Measurements from ENCODE around the gene BOD1.

BOD1 gene

GRCh38 chr5:173577166-173577565 lies 39.3 kb downstream of the BOD1 start:
- DNase-seq (ENCODE audit: low spot score) = no peak

DNA sequence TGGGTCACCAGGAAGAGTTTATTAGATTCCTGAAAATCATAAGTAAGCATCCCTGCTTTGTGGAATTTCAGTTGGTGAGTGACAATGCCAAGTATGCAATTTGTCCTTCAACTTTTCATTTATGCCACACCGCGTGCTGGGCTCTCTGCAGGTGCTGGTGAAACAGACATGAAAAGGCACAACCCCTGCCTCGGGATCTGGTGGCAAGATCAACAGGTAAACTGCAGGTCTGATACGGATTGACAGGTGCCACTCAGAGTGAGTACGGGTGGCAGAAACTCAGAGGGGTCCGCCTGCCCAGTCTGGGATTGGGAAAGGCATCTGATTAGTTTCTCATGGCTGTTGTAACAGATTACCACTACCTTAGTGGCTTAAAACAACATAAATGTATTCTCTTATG lies 40.5 kb downstream of the BOD1 start:
- no peak for DNase-seq (ENCODE audit: low spot score)

DNA sequence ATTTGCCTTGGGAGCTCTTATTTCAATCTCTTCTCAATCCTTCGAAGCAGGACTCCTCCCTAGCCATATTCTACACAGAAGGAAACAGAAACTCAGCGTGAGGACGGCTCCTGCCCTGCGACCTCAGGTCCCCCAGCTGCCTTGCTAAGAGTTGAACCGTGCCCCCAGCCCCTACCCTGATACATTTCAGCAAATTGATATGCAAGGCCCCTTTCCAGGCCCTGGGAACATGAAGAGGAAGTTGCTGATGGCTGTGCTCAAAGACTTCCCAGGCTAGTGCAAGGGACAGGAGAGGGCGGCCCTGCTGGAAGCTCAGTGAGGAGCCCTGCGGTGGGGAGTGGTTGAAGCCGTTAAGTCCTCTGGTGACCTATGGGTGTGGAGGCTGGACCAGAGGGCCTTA lies 41.5 kb downstream of the BOD1 start:
- no peak for DNase-seq (ENCODE audit: low spot score)

DNA sequence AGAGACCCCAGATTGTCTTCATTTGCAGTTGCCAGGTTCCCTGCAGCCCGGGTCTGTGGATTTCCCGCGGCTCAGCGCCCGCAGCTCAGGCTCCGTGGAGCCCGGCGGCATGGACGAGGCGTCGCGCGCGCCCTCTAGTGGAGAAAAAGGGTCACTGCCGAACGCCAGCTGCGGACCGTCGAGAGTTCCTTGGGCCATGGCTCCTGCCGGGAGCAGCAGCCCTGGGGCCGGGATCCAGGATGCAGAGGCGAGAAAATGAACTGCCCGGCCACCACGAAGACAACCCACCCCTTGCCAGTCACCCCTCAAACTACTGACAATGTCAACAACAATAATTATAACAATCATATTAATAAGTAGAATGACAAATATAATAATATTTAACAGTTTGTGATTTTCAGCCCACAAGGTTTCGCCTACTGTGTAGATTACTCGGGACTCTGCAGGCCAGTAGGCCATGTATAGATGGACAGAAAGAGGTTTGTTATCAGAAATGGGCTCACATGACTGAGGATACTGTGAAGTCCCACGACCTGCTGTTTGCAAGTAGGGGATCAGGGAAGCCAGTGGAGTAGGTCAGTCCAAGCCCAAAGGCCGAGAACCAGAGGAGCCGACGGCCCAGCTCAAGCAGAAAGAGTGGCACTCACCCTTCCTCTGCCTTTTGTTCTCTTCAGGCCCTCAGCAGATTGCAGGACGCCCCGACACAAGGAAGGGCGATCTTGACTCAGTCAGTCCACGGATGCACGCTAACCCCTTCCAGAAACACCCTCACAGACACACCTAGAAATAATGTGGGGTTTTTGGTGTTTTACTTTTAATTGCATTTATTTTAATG lies 43.1 kb downstream of the BOD1 start:
- peak; percentile 59 for DNase-seq (ENCODE audit: low spot score)

DNA sequence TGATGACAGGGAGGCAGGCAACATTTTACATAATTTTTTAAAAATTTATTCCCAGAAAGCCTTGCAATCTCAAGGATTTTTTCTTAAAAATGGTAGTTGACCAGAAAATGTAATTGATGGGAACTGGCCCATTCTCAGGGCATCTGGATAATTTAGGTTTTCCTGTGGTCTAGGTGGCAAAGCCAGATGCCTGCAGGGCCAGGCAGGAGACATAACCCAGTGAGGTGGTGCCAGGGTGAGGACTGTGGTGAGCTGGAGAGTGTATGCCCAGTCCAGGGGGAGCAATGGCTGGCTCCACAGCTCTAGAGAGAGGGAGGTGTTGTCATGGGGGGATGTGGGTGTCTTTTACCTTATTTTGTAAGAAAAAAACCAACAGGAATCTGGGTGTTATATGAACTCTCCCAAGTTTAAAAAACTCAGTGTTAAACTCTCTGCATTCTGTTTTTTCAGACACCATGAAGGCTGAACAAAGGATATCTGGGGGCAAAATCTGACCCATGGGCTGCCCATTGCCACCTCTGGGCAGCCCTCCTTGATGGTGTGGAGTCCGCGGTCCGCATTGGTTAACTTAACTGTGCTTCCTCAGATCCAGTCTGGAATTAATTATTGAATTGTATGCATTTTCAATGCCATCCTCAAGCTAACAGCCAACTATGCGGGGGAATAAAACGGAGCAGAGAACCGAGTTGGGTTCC lies 43.9 kb downstream of the BOD1 start:
- peak; percentile 16 for DNase-seq (ENCODE audit: low spot score)

- DNase-seq (ENCODE audit: low spot score) = no peak
Measured at GRCh38 chr5:173570321-173571090, 45.9 kb downstream of the BOD1 start.

DNA sequence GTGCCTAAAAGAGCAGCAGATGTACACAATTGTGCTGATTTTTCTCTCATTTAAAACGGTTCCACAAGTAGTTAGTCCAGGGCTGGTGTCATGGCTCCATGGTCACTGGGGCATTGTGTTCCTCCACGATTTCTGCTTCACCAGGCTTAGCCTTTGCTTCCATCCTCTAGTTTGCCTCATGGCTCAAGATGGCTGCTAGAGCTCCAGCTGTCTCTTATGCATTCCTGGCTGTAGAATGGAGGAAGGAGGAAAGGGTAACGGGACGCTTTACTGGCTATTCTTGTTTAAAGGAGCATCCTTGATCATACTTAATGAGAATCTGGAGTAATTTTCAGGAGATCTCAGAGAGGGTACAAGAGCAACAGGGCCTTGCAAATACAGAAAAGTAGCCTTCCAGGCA lies 47.7 kb downstream of the BOD1 start:
- DNase-seq (ENCODE audit: low spot score) = no peak

GRCh38 chr5:173568128-173568527 lies 48.3 kb downstream of the BOD1 start:
- DNase-seq (ENCODE audit: low spot score) = no peak

GRCh38 chr5:173567548-173567947 lies 48.9 kb downstream of the BOD1 start:
- DNase-seq (ENCODE audit: low spot score) = no peak

- no peak for DNase-seq (ENCODE audit: low spot score)
Measured at GRCh38 chr5:173565491-173566072, 50.9 kb downstream of the BOD1 start.

DNA sequence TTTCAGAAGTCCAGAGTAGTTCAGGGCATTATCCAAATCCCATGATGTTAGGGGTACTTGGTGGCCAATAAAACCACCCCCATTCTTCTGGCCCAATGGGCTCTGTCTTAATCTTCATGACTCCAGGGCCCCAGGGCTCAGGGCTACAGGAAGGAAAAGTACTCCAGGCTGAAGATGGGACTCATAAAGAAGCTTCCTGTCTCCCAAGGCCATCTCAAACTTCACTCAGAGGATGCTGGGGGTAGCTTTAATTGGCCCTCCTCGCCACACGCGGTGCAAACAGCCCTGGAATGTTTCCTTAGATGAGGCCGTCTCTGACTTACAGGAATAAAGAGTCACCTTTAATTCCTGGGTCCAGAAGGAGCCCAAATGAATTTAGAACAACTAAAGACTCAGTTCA lies 52.3 kb downstream of the BOD1 start:
- DNase-seq (ENCODE audit: low spot score) = no peak

DNA sequence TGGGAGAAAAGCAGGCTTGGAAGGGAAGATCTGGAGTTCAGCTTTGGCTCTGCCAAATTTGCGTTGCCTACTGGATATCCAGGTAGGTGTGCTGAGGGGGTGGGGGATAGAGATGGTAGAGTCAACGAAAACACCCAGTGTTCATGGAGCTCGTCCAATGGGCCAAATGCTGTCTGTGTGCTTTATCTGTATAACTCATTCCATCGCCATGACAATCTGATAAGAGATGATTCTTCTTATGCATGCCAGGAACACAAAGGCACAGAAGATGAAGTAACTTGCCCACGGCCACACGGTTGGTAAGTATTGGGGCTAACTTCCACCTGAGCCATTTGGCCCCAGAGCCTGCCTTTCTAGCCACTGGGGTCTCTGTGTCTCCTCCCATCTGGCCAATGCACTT lies 53.2 kb downstream of the BOD1 start:
- no peak for DNase-seq (ENCODE audit: low spot score)

- no peak for DNase-seq (ENCODE audit: low spot score)
Measured at GRCh38 chr5:173562451-173562850, 54.0 kb downstream of the BOD1 start.

Measured in SK-N-DZ (cell line).